ENCODE measurements around the gene ADAMTSL4. TPM values are rescaled to one million over a fixed set of nuclear protein-coding genes. Genes with fewer than 3 reads are reported as not detected.
A peak's percentile ranks its signal among the peaks of the same experiment; 100 is the strongest.

The ADAMTSL4 gene
- total RNA-seq, 3 donors from 2014 or later (not counting 1 experiment from before 2014, with no cell fraction given) = 1.7 to 2.9 (median 2.9) TPM

GRCh38 chr1:150515328-150516049 is 33.7 kb upstream of the ADAMTSL4 start, which contains the start of gene FALEC:
Gene FALEC (plus strand): TSS chr1:150515752.
- DNase-seq = peak; percentile 89 to 95
- no peaks in the 10 kb centered on the region for H3K27me3 Mint-ChIP-seq (ENCODE audit: low read depth in 2 of 2)
- under 1% methylated on average over 54 of the region's 54 CpGs for WGBS (ENCODE audit: insufficient coverage)
- peak within 1 kb of the TSS; percentile 62 to 77 for H3K27ac Mint-ChIP-seq
- Histone ChIP-seq H3K27me3 (ENCODE audit: control insufficient read depth, insufficient read depth, low read length) (no peaks in the 10 kb centered on the region), H3K4me3 (ENCODE audit: low read length) (peak within 1 kb of the TSS; percentile 91), H3K9me3 (ENCODE audit: control insufficient read depth, insufficient read depth, low read length) (no peaks in the 10 kb centered on the region), H3K27ac (ENCODE audit: low read length) (peak within 1 kb of the TSS; percentile 60), H3K4me1 (ENCODE audit: control insufficient read depth, insufficient read depth, low read length) (peaks cover 16% of the 10 kb centered on the region), H3K36me3 (ENCODE audit: control insufficient read depth, insufficient read depth, low read length) (no peaks in the 10 kb centered on the region)
- TF ChIP-seq, protein P1, sequence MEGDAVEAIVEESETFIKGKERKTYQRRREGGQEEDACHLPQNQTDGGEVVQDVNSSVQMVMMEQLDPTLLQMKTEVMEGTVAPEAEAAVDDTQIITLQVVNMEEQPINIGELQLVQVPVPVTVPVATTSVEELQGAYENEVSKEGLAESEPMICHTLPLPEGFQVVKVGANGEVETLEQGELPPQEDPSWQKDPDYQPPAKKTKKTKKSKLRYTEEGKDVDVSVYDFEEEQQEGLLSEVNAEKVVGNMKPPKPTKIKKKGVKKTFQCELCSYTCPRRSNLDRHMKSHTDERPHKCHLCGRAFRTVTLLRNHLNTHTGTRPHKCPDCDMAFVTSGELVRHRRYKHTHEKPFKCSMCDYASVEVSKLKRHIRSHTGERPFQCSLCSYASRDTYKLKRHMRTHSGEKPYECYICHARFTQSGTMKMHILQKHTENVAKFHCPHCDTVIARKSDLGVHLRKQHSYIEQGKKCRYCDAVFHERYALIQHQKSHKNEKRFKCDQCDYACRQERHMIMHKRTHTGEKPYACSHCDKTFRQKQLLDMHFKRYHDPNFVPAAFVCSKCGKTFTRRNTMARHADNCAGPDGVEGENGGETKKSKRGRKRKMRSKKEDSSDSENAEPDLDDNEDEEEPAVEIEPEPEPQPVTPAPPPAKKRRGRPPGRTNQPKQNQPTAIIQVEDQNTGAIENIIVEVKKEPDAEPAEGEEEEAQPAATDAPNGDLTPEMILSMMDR (IDR thresholded peaks at IDR 0.05) = no peak
- H3K9me3 Mint-ChIP-seq = no peaks in the 10 kb centered on the region
- H3K36me3 Mint-ChIP-seq = no peaks in the 10 kb centered on the region
- ATAC-seq = peak; percentile 99 to 100 (median 100)
- peaks cover 8 to 22% of the 10 kb centered on the region in 2 donors for H3K4me1 Mint-ChIP-seq
- peak within 1 kb of the TSS; percentile 93 for H3K4me3 Mint-ChIP-seq
- intact Hi-C loops (cut with micrococcal nuclease) = loop anchor here (1.0 kb wide), 2 partner anchors 114 to 234 kb away; partner anchors contain the start of gene ENSA

- TF ChIP-seq, protein P1 (IDR thresholded peaks at IDR 0.05) = no peak
- Histone ChIP-seq H3K9me3 (ENCODE audit: control insufficient read depth, insufficient read depth, low read length) (no peaks in the 10 kb centered on the region), H3K4me3 (ENCODE audit: low read length) (peak overlapping the region; percentile 91), H3K27ac (ENCODE audit: low read length) (no peak overlapping the region), H3K36me3 (ENCODE audit: control insufficient read depth, insufficient read depth, low read length) (no peaks in the 10 kb centered on the region), H3K4me1 (ENCODE audit: control insufficient read depth, insufficient read depth, low read length) (peaks cover 16% of the 10 kb centered on the region), H3K27me3 (ENCODE audit: control insufficient read depth, insufficient read depth, low read length) (no peaks in the 10 kb centered on the region)
- Mint-ChIP-seq H3K9me3 (no peaks in the 10 kb centered on the region), H3K4me3 (peak overlapping the region; percentile 93), H3K27me3 (ENCODE audit: low read depth in 2 of 2) (no peaks in the 10 kb centered on the region), H3K4me1 (peaks cover 8 to 18% of the 10 kb centered on the region in 2 donors), H3K27ac (peak overlapping the region; percentile 62 to 77), H3K36me3 (no peaks in the 10 kb centered on the region)
- ATAC-seq (no peak), DNase-seq (peak in 1 of 2 donors; percentile 42)
- 2% methylated on average over 18 of the region's 19 CpGs for WGBS (ENCODE audit: insufficient coverage)
- intact Hi-C loops (cut with micrococcal nuclease) = no loop called here
Observed at GRCh38 chr1:150516050-150516591, 33.1 kb upstream of the ADAMTSL4 start.

GRCh38 chr1:150516616-150517015 is 32.6 kb upstream of the ADAMTSL4 start:
- Mint-ChIP-seq H3K27me3 (ENCODE audit: low read depth in 2 of 2) (no peaks in the 10 kb centered on the region), H3K9me3 (no peaks in the 10 kb centered on the region), H3K4me3 (peak overlapping the region; percentile 93), H3K4me1 (peaks cover 8 to 18% of the 10 kb centered on the region in 2 donors), H3K27ac (peak overlapping the region; percentile 62 to 77), H3K36me3 (no peaks in the 10 kb centered on the region)
- DNase-seq (peak in 1 of 2 donors; percentile 27), ATAC-seq (no peak)
- Histone ChIP-seq H3K36me3 (ENCODE audit: control insufficient read depth, insufficient read depth, low read length) (no peaks in the 10 kb centered on the region), H3K4me1 (ENCODE audit: control insufficient read depth, insufficient read depth, low read length) (peaks cover 16% of the 10 kb centered on the region), H3K4me3 (ENCODE audit: low read length) (no peak overlapping the region), H3K27me3 (ENCODE audit: control insufficient read depth, insufficient read depth, low read length) (no peaks in the 10 kb centered on the region), H3K27ac (ENCODE audit: low read length) (no peak overlapping the region), H3K9me3 (ENCODE audit: control insufficient read depth, insufficient read depth, low read length) (no peaks in the 10 kb centered on the region)
- 88% methylated on average over 1 of the region's 4 CpGs for WGBS (ENCODE audit: insufficient coverage)
- TF ChIP-seq, protein P1 (IDR thresholded peaks at IDR 0.05) = no peak
- intact Hi-C loops (cut with micrococcal nuclease) = no loop called here
